NCI-H82 treated with DMSO at 0.1 percent for 48 hours (cell line): ENCODE results near the gene RIPK1.

Experiments used
- DNase-seq: peaks from one replicate; lab custom pipeline; 2025; ENCODE audit not compliant: unreplicated experiment; lab: John Stamatoyannopoulos, UW

RIPK1 gene

DNA sequence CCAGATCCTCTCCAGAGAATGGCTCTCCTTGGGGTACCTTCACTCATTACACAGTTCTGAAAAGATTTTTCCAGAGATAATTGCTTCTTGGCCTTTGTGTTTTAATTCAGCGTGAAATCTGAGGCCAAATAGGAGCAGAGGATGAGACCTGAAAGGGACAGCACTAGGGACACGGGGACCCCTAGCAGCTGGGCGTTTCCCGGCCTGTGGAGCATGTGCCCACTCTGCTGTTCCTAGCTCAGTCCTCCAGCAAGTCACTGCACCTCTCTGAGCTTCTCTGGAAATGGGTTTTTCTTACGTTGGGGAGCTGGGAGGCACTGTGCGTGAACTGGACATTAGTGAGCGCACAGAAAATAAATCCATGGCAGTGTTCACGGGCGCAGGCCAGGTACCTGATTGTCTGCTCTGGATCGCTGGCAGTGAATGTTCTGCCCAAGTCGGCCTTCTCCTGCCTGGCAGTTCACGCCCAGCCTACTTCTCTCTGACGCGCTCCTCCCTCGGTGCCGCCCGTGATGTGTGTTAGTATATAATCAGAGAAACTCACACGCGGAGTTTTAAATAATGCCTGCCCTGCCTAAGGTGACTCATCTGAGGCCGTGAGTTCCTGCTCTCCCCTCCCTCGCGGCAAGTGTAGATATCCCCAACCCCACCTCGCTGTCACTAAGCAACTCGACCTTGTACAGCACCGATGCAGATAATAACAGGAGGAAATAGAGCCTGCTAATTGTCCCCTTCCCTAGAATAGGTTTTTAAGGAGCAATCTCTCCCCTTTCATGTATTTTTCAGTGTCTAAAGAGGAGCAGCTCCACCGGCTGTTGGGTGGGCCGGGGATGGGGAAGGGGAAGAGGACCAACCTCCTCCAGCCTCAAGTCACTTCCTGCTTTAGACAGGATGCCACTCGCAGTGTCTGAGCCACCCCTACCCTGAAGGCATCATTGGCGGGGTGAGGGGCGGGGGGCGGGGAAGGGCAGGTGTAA, 91.8 kb downstream of the RIPK1 start:
- no peak for DNase-seq

DNA sequence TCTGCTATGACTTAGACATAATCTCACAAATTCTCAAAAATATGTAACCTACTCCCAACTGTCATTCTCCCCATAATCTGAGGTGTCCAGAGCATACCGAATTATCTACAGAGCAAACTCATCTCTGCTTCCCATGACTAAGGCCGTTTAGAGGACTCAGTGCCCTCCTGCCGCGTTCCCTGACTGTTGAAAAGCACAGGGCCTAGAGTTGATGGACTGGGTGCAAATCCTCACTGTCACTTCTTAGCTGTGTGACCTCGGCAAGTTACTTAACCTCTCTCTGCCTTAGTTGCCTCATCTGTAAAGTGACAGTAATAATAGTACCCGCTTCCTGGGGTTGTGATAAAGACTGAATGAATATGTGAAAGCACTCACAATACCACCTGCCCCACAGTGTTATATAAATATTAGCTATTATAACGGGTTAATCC, 93.8 kb downstream of the RIPK1 start:
- DNase-seq, result no peak

DNA sequence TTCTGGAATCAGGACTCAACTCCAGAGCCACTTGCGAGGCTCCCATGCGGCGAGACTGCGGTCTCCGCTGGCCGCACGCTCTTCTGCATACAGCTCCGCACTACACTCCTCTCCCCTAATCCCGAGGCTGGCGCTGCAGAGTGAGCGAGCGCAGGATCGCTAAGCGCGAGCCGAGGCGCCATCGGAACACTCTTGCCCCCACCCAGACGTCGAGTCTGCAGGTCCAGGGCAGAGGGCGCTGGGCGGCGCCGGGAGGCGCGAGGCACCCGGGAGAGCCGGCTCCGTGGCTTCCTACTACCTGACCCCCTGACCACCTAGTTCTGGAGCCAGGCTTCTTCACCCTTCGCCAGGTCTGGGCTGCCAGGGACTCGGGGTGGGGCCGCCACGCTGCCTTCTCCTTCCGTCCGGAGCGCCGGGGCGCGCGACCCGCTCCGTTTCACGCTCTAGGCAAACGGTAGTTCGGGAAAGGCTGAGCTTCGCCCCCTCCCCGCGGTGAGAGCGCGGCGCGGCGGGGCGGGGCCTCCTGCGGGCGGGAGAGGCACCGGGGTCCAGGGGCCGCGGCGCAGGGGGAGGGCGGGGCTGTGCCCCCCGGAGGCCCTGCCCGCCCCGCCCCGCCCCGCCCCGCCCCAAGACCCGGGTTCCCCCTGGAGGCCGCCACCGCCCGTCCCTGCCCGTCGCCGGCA, 94.4 kb downstream of the RIPK1 start:
- peak; percentile 55 for DNase-seq

DNA sequence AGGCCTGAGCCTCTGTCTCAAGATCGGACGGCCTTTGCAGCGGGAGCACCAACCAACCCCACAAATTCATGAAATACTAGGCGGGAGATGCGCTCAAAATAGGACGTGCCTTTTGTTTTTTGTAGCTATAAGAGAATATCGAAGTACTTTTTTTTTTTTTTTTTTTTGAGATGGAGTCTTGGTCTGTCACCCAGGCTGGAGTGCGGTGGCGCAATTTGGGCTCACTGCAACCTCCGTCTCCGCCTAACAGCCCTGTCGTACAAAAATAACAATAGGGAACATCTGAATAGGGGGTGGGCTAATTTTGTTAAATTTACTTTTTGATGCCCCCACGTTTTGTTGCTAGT, 94.9 kb downstream of the RIPK1 start:
- DNase-seq, result no peak

DNA sequence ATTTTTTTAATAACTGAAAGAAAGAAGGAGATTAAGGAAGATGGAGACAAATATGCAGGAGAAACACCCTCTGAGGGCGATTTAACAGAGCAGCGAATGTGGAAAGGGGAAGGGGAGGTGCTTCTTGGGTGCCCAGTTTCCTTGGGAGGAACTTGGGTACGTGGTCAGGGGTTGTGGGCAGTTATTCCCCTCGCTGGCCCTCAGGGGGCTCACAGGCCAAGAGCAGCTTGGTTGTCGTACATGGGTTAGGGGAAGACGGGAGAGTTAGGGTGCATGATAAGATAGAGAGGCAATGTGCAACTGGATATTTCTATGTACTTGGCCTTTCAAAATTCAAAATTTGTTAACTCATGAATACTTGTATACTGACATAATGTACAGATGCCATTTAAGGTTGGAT, 96.1 kb downstream of the RIPK1 start:
- no peak for DNase-seq
